ENCODE data around the gene ATP1A4. TPM values are rescaled to one million over a fixed set of nuclear protein-coding genes. Genes with fewer than 3 reads are reported as not detected.

ATP1A4 gene
- total and polyA plus RNA-seq, 2 of the 13 experiments (the other 11 are each of a cell fraction or from before 2014, with no cell fraction given) = not detected

DNA sequence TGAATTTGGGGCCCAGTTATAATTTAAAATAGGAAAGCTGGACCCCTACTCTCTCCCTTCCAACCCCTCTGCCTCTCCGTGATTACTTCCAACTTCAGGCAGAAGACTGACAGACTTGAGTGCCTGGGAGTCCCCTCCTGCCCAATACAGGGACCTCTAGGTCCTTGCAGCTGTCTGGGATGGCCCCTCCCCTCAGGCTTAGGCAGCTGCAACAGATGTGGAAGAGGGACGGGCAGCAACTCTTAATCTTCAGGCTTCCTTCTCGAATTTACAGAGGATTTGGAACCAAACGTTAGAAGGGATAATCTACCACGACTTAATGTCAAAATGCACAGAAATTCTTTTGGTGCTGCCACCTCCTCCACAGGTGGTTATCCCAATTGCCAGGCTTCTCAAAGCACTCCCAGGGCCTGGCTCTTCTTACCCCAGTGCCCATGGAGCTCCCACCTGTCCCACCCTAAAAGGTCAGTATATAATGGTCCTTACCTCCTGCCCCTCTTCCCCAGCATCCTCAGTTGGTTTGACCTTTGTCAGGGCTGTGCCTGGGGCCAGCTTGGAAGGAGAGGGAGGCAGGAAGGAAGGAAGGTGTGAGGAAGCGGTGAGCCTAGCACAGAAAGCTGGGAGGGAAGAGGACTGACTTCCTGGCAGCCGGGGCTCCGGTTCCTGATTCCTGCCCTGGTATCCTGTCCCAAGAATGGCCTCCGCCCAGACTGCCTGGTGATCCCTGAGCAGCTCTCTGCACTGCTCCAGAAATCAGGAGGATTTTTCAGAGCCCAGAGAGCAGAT is 56.6 kb downstream of the ATP1A4 start (continued):
- TF ChIP-seq, protein P1, sequence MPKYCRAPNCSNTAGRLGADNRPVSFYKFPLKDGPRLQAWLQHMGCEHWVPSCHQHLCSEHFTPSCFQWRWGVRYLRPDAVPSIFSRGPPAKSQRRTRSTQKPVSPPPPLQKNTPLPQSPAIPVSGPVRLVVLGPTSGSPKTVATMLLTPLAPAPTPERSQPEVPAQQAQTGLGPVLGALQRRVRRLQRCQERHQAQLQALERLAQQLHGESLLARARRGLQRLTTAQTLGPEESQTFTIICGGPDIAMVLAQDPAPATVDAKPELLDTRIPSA (CRISPR knock-in tag; IDR thresholded peaks at IDR 0.05; ENCODE audit: borderline replicate concordance) = no peak
- TF ChIP-seq, protein P2, sequence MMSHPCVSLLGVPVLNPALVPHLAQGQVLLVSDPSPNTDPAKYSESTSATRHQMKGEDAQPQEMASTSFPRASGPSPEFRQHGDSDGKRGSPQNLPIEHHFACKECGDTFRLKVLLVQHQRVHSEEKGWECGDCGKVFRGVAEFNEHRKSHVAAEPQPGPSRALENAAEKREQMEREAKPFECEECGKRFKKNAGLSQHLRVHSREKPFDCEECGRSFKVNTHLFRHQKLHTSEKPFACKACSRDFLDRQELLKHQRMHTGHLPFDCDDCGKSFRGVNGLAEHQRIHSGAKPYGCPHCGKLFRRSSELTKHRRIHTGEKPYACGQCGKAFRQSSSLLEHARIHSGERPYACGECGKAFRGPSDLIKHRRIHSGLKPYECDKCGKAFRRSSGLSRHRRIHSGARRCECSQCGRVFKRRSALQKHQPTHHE (CRISPR knock-in tag; IDR thresholded peaks at IDR 0.05; ENCODE audit: borderline replicate concordance) = no peak

DNA sequence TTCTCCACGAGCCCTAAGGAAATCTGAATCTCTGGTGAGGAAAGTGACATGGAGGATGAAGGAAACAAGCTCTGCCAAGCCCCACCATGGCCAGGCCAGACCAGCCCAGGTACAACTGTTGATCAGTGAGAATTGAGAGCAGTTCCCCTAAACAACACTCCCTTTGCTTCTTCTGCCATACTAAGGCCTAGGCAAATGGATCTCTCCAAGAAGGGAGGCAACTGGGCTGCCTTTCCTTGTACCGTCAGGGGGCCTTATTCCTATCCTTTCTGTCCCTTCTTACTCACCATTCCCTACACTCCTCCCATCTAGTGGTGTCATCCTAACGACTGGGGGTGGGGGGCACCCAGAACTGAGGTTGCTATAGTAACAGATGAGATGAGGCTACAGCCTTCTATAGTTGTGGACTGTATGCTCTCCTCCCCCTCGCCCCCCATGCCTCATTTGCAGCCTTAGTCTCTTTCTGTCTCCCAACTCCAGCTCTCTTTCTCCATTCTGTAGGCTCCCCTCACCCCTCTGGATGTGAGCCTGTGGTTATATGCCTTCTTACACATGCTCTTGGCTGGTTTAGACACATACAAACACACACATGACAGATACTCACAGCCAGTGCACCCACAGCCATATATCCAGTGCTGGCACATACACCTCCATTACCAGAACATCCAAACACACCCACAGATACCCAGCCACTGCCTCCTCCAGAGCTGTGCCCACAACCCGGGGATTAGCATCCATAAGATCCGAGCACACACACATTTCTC is 57.3 kb downstream of the ATP1A4 start:
- no peak overlapping the region for H3K27ac ChIP-seq (ENCODE audit: extremely low read length, insufficient read depth, low read length)
- in situ Hi-C loops (cut with HindIII; ENCODE audit: extremely low pct_ligation_motif_present, low pct_unique_long_range_greater_than_20kb) (no loop called here), intact Hi-C loops (cut with micrococcal nuclease; ENCODE audit: unreplicated experiment) (no loop called here)
- peaks cover 12 to 25% of the 10 kb centered on the region in 2 experiments for H3K36me3 ChIP-seq (replicated peaks in 1 of 2; ENCODE audit: control insufficient read depth in 1 of 2, insufficient read depth in 2 of 2, low read length in 2 of 2)
- H3K27me3 ChIP-seq (ENCODE audit: control insufficient read depth in 1 of 2, insufficient read depth in 2 of 2, low read length in 2 of 2) = no peaks in the 10 kb centered on the region
- WGBS (ENCODE audit: low lambda C conversion rate) = 88% methylated on average over 6 of the region's 6 CpGs
- no peak for FAIRE-seq
- H3K9ac ChIP-seq (ENCODE audit: insufficient read depth, low read depth, low read length) = no peak overlapping the region
- no TSS peak for BruUV-seq (replicated peaks)
- ATAC-seq = no peak
- H3K4me2 ChIP-seq (ENCODE audit: low read depth, low read length) = no peak overlapping the region
- H3K4me1 ChIP-seq (ENCODE audit: insufficient read depth, low read length) = peaks cover 32% of the 10 kb centered on the region
- DNase-seq (ENCODE audit: low spot score) = no peak
- no peaks in the 10 kb centered on the region for H4K20me1 ChIP-seq (ENCODE audit: insufficient read depth, low read length)
- no peak overlapping the region for H3K4me3 ChIP-seq (replicated peaks in 1 of 3; ENCODE audit: insufficient read depth in 1 of 3, low read depth in 2 of 3, low read length in 3 of 3)
- H3K9me3 ChIP-seq (ENCODE audit: low read length) = no peaks in the 10 kb centered on the region
- POLR2A ChIA-PET = no interaction called here
- no peak overlapping the region for H2AFZ ChIP-seq (ENCODE audit: low read length)
- CTCF ChIA-PET (ENCODE audit: low intra/inter-chr PET ratio, low total read pairs) = no interaction called here
- peaks cover 2% of the 10 kb centered on the region for H3K79me2 ChIP-seq (ENCODE audit: insufficient read depth, low read length)
- TF ChIP-seq ZBTB21 (CRISPR knock-in tag; IDR thresholded peaks at IDR 0.05) (no peak), SMYD3 (CRISPR knock-in tag; IDR thresholded peaks at IDR 0.05) (no peak), ZNF850 (CRISPR knock-in tag; conservative IDR thresholded peaks at IDR 0.05) (no peak), KLF9 (CRISPR knock-in tag; IDR thresholded peaks at IDR 0.05; ENCODE audit: low read depth) (no peak), HMG20A (CRISPR knock-in tag; IDR thresholded peaks at IDR 0.05; ENCODE audit: borderline replicate concordance) (no peak), CHCHD3 (CRISPR knock-in tag; IDR thresholded peaks at IDR 0.05) (no peak), ZNF598 (CRISPR knock-in tag; IDR thresholded peaks at IDR 0.05; ENCODE audit: borderline replicate concordance) (no peak), SP4 (CRISPR knock-in tag; IDR thresholded peaks at IDR 0.05) (no peak), ZNF770 (CRISPR knock-in tag; IDR thresholded peaks at IDR 0.05) (no peak)

Measured in HepG2 (cell line).